GM19351 (cell line): ENCODE measurements around the gene BIRC6.
"Not testable (repeated sequence)": the region's sequence is repeated elsewhere in the genome, so short reads cannot be mapped to it uniquely, and the experiment has no call there.

Experiments
- ATAC-seq: cut with Tn5 transposase; IDR thresholded peaks from one replicate; pipeline ENCODE4 v1.9.1; 2021; ENCODE audit warnings: mild to moderate bottlenecking, moderate library complexity; ENCODE audit not compliant: unreplicated experiment

Gene BIRC6

DNA sequence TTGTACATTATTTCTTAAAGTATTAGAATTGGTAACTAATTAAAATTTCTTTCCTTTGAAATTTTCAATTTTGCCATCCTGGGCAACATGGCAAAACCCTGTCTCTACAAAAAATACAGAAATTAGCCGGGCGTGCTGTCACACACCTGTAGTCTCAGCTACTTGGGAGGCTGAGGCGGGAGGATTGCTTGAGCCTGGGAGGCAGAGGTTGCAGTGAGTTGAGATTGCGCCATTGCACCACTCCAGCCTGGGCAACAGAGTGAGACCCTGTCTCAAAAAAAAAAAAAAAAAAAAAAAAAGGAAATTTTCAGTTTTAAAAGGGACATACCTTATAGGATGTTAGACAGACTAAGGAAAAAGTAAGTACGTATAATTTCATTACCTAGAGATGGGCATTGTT is 14.1 kb downstream of the BIRC6 start:
- ATAC-seq = not testable (repeated sequence)

DNA sequence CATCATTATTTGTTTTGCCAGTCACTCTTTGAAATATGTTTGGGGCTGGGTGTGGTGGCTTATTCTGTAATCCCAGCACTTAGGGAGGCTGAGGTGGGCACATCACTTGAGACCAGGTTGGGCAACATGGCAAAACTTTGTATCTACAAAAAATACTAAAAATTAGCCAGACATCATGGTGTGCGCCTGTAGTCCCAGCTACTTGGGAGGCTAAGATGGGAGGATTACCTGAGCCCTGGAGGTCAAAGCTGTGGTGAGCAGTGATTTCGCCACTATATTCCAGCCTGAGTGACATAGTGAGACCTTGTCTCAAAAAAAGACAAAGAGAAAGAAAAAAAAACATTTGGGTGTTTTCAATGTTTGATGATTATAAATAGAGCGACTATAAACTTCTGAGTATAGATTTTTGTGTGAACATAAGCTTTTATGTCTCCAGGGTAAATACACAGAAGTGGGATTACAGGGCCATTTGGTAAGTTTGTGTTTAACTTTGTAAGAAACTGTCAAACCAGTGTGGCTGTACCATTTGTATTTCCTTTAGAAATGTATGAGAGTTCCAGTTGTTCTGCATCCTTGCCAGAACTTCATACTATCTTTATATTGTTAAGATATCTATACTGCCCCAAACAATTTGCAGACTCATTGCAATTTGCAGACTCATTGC is 15.8 kb downstream of the BIRC6 start:
- ATAC-seq = no peak

DNA sequence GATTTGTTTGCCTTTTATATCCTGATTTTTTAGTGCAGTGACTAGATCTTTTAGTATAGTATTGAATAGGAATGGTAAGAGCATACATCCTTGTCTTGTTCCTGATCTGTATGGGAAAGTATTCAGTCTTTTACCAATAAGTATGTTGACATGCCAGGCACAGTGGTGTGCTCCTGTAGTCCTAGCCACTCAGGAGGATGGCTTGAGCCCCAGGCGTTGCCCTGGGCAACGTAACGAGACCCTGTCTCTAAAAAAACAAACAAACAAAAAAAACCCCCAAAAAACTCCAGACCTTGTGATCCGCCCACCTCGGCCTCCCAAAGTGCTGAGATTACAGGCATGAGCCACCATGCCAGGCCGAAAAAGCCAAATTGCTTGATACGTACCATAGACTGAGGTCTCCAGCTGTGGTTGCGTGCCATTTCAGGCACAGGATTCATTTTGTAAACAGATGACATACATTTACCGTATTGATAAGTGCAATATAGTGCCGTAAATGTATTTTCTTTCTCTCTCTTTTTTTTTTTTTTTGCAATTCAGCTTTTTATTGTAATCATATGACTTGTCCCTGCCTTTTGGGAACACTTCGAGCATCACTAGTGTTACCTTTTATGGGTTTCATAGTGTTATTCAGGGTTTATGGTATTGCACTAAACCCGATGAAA is 18.5 kb downstream of the BIRC6 start:
- no peak for ATAC-seq

DNA sequence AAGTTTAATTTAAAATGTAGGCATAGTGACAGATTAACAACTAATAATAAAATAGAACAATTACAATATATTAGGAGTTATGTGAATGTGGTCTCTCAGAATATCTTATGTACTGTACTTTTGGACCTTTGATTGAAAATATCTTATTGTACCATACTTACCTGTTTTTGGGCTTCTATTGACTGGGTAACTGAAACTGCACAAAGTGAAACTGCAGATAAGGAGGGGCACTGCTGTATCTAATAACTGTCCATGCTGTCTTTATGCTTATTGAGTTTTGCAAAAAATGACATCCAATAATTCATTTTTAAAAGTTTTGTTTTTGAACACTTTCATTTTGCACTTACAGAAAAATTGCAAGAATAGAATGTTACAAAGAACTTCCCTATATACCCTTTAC is 19.9 kb downstream of the BIRC6 start:
- no peak for ATAC-seq

DNA sequence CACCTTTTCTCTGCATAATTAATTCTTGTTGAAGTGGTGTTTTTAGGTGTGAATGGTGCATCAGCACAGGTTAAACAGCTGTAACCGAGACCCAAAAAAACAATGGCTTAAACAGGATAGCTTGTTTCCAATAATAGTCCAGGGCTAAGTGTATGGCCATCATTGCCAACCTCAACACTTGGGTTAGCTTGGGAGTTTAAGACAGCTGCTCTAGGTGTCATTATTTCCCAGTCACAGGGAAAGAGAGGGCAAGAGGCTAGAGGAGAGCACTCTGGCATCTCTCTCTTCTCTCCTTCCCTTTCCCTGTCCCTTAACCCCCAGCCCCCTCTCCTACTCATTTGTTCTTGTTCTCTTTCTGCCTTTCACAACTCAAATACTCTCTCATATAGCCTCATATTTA is 21.1 kb downstream of the BIRC6 start:
- ATAC-seq = no peak

DNA sequence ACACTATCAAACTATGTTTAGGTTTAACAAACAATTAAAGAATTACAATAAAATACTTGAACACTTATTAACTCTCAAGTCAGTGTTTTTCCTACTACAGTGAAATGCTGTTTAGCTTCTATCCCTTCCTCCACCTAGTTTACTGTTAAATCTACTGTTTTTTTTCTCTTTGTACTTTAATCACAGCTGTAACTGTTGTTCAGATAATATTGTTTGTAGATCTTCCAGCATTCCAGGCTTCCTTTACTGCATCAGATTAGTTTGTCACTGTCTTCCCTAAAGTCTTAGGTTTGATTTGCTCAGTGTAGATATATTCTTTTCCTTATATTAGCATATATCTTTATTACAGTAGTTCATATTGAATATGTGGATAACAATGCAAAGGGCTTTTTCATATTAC is 22.5 kb downstream of the BIRC6 start:
- ATAC-seq = no peak

DNA sequence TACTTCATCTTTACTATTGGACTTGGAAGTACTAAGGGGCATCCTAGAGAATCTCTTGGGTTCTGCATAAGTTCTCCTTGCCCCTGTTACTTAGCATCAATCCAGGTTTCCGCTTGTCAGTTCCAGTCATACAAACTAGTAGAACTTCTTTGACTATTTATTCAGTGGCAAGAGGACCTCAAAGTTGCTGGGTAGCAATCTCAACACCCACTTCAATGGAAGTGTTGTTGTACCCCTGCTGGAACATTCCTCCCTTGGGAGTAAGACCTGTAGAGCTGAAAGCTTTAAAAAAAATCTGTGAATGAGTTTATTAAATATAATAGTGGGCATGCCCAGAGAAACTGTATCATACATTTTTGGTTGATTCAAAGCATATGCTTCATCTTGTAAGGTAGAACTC is 27.0 kb downstream of the BIRC6 start:
- no peak for ATAC-seq

DNA sequence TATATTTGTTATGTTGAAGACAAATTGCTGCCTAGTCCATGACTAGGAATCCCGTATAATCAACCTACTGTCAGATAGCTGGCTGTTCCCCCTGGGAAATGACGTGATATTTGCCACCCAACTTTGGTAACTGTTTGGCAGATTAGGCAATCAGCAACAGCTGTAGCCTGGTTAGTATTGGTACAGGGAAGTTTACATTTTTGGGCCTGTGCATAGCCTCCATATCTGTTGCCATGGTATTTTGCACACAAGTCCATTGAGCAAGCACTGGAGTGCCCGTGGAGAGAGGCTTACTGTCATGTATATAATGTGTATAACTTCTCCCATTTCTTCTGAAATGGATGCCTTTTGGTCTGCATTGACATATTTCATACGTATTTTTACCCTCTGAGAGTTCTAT is 27.7 kb downstream of the BIRC6 start:
- no peak for ATAC-seq

DNA sequence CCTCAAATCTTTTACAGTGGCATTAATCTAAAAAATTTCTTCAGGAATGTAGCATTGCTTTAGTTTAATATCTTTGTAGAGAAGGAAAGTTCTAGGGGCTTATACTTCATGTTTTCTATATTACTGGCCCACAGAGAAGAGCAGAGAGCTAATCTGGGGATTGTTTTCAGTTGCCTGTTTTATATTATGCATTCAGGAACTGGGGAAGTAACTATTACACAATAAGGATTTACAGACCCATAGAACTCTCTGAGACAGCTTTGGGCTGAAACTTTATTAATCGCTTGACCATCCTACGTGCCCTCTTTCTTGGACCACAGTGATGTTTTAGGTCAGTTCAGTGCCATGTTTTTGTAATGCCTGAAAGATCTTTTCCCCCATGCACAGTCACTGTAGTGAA is 29.9 kb downstream of the BIRC6 start:
- ATAC-seq = no peak

DNA sequence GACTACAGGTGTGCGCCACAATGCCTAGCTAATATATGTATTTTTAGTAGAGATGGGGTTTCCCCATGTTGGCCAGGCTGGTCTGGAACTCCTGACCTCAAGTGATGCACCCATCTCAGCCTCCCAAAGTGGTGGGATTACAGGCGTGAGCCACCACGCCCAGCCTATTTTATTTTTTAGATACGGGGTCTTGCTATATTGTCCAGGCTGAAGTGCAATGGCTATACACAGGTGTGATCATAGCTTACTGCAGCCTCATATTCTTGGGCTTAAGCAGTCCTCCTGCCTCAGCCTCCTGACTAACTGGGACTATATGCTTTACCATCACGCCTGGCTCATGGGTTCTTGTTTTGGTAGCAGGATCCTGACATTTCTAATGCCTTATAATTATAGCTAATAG is 42.4 kb downstream of the BIRC6 start:
- ATAC-seq = no peak

DNA sequence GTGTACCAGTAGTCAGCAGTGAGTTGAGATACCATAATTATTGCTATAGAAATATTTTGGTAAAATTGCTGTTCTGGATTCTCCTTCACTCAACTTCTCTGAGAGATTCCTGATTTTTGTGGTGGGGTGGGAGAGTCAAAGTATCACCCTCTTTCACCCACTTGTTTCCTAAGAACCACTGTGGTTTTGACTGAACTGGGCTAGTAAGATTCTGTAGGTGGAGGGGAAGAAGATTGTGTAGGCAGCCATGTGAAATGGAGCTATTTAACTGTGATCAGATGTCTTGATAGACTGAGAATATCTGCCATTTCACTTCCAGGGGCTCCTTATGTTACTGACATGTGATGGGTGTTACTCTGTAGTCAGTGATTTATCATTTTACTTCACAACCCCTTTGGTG is 45.3 kb downstream of the BIRC6 start:
- ATAC-seq = no peak

DNA sequence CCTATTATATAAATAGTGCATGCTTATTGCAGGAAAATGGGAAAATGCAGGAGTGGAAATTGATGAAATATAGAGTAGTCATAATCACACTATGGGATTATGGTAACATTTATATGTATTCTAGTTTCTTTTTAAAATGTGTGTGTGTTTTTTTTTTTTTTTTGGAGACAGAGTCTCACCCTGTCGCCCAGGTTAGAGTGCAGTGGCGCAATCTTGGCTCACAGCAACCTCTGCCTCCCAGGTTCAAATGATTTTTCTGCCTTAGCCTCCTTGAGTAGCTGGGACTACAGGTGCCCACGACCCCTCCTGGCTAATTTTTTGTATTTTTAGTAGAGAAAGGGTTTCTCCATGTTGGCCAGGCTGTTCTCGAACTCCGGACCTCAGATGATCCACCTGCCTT is 47.0 kb downstream of the BIRC6 start:
- ATAC-seq = no peak

DNA sequence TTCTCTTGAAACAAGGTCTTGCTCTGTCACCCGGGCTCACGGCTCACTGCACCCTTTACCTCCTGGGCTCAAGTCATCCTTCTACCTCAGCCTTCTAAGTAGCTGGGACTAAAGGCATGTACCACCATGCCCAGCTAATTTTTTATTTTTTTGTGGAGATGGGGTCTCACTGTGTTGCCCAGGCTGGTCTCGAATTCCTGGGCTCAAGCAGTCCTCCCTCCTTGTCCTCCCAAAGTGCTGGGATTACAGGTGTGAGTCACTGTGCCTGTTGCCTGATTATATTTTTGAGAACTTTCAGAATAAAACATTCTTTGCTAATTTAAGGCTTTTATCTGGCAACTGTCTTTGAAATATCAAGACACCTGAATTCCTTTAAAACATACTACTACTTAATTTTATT is 47.9 kb downstream of the BIRC6 start:
- no peak for ATAC-seq

DNA sequence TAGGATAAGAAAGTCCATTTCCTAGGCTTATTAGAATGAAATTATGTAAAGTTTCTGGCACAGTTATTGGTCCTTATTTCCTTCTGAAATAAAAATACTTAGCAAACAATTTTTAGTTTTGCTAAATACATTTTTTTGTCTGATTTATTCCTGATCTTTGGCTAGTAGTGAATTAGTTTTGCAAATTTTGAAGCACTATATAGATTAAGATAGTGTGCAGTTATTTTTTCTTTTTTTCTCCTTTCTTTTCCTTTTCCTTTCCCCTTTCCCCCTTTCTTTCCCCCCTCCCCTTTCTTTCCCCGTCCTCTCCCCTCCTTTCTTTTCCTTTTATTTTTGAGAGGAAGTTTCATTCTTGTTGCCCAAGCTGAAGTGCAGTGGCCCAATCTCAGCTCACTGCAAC is 59.7 kb downstream of the BIRC6 start:
- no peak for ATAC-seq

DNA sequence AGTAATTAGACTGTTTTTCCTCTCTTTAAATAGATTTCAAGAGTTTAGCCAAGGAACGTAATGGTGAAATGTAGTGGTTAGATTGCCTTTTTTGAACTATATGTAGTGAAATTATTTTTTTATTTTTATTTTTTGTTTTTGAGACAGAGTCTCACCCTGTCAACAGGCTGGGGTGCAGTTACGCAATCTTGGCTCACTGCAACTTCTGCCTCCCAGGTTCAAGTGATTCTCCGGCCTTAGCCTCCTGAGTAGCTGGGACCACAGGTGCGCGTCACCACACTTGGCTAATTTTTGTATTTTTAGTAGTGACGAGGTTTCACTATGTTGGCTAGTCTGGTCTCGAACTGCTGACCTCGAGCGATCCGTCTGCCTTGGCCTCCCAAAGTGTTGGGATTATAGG is 60.8 kb downstream of the BIRC6 start:
- no peak for ATAC-seq

DNA sequence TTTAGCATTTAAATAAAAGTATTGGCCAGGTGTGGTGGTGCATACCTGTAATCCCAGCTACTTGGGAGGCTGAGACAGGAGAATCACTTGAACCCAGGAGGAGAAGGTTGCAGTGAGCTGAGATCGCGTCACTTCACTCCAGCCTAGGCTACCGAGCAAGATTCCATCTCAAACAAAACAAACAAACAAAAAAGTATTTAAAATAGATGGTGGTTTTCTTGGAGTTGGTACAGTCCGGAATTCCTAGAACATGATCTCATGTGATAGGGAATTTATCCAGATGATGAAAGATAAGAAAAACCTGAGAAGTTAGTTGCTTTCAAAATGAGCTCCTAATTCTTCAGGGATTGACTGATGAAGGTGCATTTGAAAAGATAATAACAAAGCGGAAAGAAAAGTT is 62.0 kb downstream of the BIRC6 start:
- no peak for ATAC-seq

DNA sequence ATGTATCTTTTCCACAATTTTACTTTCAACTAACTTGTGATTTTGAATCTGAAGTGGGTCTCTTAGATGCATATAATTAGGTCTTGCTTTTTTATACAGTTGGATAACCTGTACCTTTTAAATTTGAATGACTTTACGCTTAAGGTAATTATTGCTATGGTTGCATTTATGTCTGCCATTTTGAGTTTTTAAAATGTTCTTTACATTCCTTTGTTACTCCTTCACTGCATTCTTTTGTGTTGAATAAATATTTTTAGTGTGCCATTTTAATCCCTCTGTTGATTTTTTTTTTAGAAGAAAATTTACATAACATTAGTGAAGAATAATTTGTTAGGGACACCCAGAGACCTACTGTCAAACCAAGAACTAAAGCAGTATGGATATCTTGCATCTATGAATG is 65.3 kb downstream of the BIRC6 start:
- no peak for ATAC-seq

DNA sequence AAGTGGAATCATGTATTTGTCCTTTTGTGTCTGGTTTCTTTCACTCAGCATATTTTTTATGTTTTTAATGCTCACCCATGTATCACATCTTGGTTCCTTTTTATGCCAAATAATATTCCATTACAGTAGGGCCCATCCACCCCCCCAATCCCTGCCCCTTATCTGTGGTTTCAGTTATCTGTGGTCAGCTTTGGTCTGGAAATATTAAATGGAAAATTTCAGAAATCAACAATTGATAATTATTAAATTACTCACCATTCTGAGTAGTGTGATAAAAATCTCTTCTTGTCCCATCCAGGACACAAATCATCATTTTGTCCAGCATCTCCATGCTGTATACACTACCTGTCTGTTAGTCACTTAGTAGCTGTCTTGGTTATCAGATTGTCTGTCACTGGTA is 66.7 kb downstream of the BIRC6 start:
- no peak for ATAC-seq

DNA sequence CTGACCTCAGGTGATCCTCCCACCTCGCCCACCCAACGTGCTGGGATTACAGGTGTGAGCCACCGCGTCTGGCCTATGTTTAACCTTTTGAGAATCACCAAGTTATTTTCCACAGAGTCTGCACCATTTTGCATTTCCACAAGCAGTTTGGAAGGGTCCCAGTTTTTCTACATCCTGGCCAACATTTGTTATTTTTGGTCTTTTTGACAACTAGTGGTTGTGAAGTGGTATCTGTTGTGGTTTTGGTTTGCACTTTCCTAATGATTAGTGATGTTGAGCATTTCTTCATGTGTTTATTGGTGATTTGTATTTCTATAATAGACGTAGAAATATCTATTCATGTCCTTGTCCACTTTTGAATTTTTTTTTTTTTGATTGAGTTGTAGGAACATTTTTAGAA is 67.9 kb downstream of the BIRC6 start:
- ATAC-seq = no peak

DNA sequence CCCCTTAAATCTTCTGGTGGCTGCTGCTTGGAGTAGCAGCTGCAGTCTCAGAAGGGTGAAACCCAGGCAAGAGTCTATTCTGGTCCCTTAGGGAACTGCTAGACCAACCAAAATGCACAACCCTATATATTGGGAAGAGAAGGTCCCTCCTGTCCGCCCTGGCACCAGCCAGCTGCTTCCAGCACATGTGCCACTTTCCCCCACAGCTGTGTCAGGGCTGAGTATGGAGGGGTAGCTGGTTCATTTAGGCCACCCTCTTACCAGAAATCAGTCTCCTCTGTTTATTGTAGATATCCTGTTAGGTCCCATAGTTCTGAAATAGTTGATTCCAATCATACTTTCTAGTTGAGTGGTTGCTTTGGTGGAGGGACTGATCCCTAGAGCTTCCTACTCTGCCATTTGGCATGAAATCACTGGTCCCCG is 68.9 kb downstream of the BIRC6 start:
- no peak for ATAC-seq

DNA sequence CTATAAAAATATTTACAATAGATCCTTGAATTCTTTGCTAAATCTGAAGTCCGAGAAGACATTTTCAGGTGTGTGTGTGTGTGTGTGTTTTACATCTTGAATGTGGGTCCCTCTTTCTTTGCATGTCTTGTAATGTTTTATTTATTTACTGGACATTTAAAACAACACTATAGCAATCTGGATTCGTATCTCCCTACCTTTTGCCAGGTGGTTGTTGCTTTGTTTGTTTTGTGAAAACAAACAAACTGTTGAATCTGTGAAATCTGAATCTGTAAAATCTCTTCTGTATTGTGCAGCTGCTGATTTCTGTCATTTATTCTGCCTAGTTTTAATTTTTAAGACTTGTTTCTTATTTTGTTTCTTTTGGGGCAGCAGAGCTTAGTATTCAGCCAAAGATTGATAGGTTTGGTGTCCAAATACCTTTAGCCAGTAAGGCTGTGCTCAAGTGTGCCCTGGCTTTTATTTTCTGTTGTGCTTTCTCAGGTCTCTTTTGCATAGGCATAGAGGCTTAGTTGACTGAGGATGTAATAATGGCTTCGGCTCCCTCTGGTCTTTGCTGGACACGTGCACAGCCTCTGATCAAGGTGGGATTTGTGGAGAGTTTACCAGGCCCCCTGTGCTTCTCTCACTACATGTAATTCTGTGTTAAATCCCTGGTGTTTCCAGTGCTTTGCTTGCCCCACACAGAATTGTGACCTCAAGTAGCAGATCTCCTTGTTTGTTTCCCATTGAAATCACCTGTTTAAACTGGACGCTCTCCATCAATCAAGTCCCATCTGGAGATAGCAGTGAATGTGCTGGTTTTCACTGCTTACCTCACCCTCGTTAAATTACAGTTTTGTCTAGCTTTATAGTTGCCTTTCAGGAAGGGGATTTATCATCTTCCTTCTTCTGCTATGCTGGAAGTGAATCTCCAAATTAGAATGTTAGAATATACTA is 71.1 kb downstream of the BIRC6 start:
- ATAC-seq = no peak

DNA sequence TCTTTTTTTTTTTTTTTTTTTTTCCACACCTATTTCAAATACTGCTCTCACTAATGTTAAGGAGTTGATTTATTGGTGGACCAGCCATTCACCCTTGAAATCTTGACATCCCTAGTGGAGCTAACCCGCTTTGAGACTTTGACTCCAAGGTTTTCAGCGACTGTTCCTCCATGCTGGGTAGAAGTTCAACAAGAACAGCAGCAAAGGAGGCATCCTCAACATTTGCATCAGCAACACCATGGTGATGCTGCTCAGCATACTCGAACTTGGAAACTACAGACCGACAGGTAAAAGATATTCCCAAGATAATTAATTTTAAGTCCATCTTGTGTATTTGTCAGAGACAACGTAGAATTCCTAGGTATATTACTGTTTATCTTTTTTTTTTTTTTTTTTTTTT is 74.0 kb downstream of the BIRC6 start:
- no peak for ATAC-seq
